Liver (tissue), 3 donors: ENCODE results near the gene MALRD1.

Source experiments
- FOXA1 ChIP-seq: IDR thresholded peaks from 2 replicates; pipeline ENCODE4 v1.6.1; 2016; ENCODE audit warnings: antibody characterized with exemption
- JUND ChIP-seq, 2 donors: IDR thresholded peaks; 2 replicates each; pipeline ENCODE4 v1.6.1; 2016; ENCODE audit warnings: antibody characterized with exemption in 2 of 2
- RXRA ChIP-seq, 2 donors: IDR thresholded peaks; 2 replicates each; pipeline ENCODE4 v1.6.1; 2017 to 2018; ENCODE audit warnings: antibody characterized with exemption in 2 of 2, mild to moderate bottlenecking in 1 of 2
- SP1 ChIP-seq: IDR thresholded peaks from 2 replicates; pipeline ENCODE4 v1.6.1; 2018; ENCODE audit warnings: antibody characterized with exemption, mild to moderate bottlenecking
- TF ChIP-seq, protein P1 (sequence below): fragments of 150-350 bp; IDR thresholded peaks from 2 replicates; pipeline ENCODE4 v1.5.1; 2017; ENCODE audit warnings: improper control_type of control experiment, low read depth, low read length; ENCODE audit not compliant: missing input control
- TF ChIP-seq, protein P2 (sequence below): IDR thresholded peaks from 2 replicates; pipeline ENCODE4 v1.6.1; 2016; ENCODE audit warnings: antibody characterized with exemption
- donor health status: healthy.
- donor health status: healthy.

DNA sequence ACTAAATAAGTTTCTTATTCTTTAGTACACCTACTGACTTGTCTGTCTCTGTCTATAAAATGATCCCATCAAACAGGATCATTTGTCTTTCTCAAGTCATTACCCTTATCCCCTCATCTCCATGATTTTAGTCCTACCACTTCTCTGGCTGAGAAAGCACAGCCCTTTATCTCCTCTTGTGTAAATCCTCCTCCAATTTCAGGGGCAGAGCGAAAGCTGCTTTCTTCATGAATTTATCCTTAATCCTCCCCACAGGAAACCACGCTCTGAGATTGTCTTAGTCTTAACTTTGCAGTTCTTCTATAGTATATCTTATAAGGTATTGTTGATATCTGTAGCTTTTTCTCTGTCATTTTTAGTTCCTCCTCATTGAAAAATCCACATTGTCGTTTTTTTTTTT is 528.0 kb downstream of the MALRD1 start:
- TF ChIP-seq, protein P1, sequence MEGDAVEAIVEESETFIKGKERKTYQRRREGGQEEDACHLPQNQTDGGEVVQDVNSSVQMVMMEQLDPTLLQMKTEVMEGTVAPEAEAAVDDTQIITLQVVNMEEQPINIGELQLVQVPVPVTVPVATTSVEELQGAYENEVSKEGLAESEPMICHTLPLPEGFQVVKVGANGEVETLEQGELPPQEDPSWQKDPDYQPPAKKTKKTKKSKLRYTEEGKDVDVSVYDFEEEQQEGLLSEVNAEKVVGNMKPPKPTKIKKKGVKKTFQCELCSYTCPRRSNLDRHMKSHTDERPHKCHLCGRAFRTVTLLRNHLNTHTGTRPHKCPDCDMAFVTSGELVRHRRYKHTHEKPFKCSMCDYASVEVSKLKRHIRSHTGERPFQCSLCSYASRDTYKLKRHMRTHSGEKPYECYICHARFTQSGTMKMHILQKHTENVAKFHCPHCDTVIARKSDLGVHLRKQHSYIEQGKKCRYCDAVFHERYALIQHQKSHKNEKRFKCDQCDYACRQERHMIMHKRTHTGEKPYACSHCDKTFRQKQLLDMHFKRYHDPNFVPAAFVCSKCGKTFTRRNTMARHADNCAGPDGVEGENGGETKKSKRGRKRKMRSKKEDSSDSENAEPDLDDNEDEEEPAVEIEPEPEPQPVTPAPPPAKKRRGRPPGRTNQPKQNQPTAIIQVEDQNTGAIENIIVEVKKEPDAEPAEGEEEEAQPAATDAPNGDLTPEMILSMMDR = no peak
- no peak for TF ChIP-seq FOXA1
- TF ChIP-seq RXRA (IDR thresholded peaks at IDR 0.05) = no peak
- TF ChIP-seq SP1 = no peak
- no peak for TF ChIP-seq JUND (IDR thresholded peaks at IDR 0.05)
- TF ChIP-seq, protein P2, sequence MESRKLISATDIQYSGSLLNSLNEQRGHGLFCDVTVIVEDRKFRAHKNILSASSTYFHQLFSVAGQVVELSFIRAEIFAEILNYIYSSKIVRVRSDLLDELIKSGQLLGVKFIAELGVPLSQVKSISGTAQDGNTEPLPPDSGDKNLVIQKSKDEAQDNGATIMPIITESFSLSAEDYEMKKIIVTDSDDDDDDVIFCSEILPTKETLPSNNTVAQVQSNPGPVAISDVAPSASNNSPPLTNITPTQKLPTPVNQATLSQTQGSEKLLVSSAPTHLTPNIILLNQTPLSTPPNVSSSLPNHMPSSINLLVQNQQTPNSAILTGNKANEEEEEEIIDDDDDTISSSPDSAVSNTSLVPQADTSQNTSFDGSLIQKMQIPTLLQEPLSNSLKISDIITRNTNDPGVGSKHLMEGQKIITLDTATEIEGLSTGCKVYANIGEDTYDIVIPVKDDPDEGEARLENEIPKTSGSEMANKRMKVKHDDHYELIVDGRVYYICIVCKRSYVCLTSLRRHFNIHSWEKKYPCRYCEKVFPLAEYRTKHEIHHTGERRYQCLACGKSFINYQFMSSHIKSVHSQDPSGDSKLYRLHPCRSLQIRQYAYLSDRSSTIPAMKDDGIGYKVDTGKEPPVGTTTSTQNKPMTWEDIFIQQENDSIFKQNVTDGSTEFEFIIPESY = no peak
